AG04450 (cell line): ENCODE data around the gene PPIA. TPM values are rescaled to one million over a fixed set of nuclear protein-coding genes. Genes with fewer than 3 reads are reported as not detected.

Experiments
- CTCF ChIA-PET: fragments of 300-600, 350-600 bp; formaldehyde crosslinking; extraction: SDS; loops from one replicate; lab custom pipeline; 2022; ENCODE audit warnings: antibody characterized with exemption, inconsistent platforms; lab: Charles Lee
- POLR2A ChIA-PET: fragments of 350-600 bp; formaldehyde crosslinking; extraction: SDS; loops from one replicate; lab custom pipeline; 2021; ENCODE audit warnings: antibody characterized with exemption, inconsistent platforms; lab: Yijun Ruan, JAX
- DNase-seq: peaks from one replicate; pipeline ENCODE4 v3.0.0-alpha.2; 2011; ENCODE audit warnings: low read depth, low spot score
- H3K27ac ChIP-seq: one replicate; pipeline ENCODE4 v1.5.1; 2012; ENCODE audit warnings: low read depth, low read length, control low read depth
- H3K27me3 ChIP-seq: one replicate; pipeline ENCODE4 v1.6.0; 2012; ENCODE audit warnings: low read length; ENCODE audit not compliant: control insufficient read depth, insufficient read depth
- H3K4me3 ChIP-seq: 2 replicates; pipeline ENCODE4 v1.5.1; 2011; ENCODE audit warnings: mild to moderate bottlenecking, low read depth, low read length, control low read depth
- H3K9me3 ChIP-seq: 2 replicates; pipeline ENCODE4 v1.5.1; 2012; ENCODE audit warnings: low read length; ENCODE audit not compliant: control insufficient read depth, insufficient read depth
- CTCF ChIP-seq: IDR thresholded peaks from 2 replicates; pipeline ENCODE4 v1.5.1; 2011; ENCODE audit warnings: low read depth, low read length, control low read depth, inconsistent platforms
- polyA plus RNA-seq: library from polyadenylated mRNA; depleted of rRNA; stranded (reverse); fragments of >200 nt; gene quantifications from 2 replicates; pipeline ENCODE4 v1.2.3, GENCODE V29; 2011

The PPIA gene
- polyA plus RNA-seq, 1 experiment = 5,100 TPM

- H3K9me3 ChIP-seq = no peaks in the 10 kb centered on the region
- TF ChIP-seq CTCF = no peak
- DNase-seq = no peak
- ChIA-PET CTCF (no interaction called here), POLR2A (interaction anchor here (0.6 kb wide), 1 partner anchor 28 kb away, joined by 3 read pairs; no protein-coding TSS in a partner anchor)
- no peaks in the 10 kb centered on the region for H3K27me3 ChIP-seq
- H3K27ac ChIP-seq = no peak overlapping the region
- no peak overlapping the region for H3K4me3 ChIP-seq
These were observed 41.4 kb upstream of the PPIA start for GRCh38 chr7:44754802-44755697.

- Histone ChIP-seq H3K9me3 (no peaks in the 10 kb centered on the region; the same call in 1 of the 2 replicates), H3K4me3 (no peak overlapping the region), H3K27me3 (no peaks in the 10 kb centered on the region), H3K27ac (no peak overlapping the region)
- ChIA-PET CTCF (no interaction called here), POLR2A (no interaction called here)
- TF ChIP-seq CTCF = no peak
- no peak for DNase-seq
These were observed 40.5 kb upstream of the PPIA start for GRCh38 chr7:44755698-44756627.

GRCh38 chr7:44756904-44757303 lies 39.6 kb upstream of the PPIA start:
- Histone ChIP-seq H3K9me3 (no peaks in the 10 kb centered on the region; the same call in 1 of the 2 replicates), H3K4me3 (no peak overlapping the region), H3K27me3 (no peaks in the 10 kb centered on the region), H3K27ac (no peak overlapping the region)
- POLR2A ChIA-PET = no interaction called here
- CTCF ChIA-PET = no interaction called here
- DNase-seq = no peak
- no peak for TF ChIP-seq CTCF

- H3K4me3 ChIP-seq = no peak overlapping the region
- CTCF ChIA-PET = no interaction called here
- H3K27ac ChIP-seq = no peak overlapping the region
- no peaks in the 10 kb centered on the region for H3K27me3 ChIP-seq
- no peaks in the 10 kb centered on the region; the same call in 1 of the 2 replicates for H3K9me3 ChIP-seq
- DNase-seq = no peak
- POLR2A ChIA-PET = no interaction called here
- no peak for TF ChIP-seq CTCF
These were observed 39.2 kb upstream of the PPIA start for GRCh38 chr7:44757311-44757710.
